PC-9 (cell line): ENCODE results near the gene FAM53A.

ENCODE experiments used
- EZH2 ChIP-seq: fragments of 200-600 bp; sonication (generic); IDR thresholded peaks from 2 replicates; pipeline ENCODE4 v1.8.0; 2017; ENCODE audit warnings: antibody characterized with exemption, low read depth
- TF ChIP-seq, protein P1 (sequence below): fragments of 200-600 bp; sonication (generic); conservative IDR thresholded peaks from 2 replicates; pipeline ENCODE4 v1.6.1; 2017; ENCODE audit warnings: mixed run types, antibody characterized with exemption, mild to moderate bottlenecking, moderate library complexity

DNA sequence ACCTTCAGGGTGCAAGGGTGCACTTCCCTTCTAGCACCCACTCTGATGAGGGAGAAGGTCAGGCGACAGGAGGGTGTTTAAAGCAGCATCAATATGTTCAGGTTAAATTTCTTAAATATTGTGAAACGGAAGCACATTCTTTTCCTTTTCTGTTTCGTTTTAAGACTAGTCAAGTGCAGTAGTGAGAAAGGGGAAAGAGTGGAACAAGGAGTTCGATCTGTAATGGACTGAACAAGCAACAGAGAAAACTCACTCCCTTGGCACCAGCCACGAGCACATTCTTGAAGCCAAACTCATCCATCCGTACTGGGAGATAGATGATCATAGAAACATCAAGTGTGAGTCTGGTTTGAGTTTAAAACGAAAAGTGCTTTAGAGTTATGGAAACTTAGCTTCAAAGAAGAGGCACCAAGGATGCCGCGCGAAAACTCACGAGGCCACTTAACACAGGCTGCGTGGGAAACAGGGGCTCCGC is 815 bp downstream of the FAM53A start:
- TF ChIP-seq, protein P1, sequence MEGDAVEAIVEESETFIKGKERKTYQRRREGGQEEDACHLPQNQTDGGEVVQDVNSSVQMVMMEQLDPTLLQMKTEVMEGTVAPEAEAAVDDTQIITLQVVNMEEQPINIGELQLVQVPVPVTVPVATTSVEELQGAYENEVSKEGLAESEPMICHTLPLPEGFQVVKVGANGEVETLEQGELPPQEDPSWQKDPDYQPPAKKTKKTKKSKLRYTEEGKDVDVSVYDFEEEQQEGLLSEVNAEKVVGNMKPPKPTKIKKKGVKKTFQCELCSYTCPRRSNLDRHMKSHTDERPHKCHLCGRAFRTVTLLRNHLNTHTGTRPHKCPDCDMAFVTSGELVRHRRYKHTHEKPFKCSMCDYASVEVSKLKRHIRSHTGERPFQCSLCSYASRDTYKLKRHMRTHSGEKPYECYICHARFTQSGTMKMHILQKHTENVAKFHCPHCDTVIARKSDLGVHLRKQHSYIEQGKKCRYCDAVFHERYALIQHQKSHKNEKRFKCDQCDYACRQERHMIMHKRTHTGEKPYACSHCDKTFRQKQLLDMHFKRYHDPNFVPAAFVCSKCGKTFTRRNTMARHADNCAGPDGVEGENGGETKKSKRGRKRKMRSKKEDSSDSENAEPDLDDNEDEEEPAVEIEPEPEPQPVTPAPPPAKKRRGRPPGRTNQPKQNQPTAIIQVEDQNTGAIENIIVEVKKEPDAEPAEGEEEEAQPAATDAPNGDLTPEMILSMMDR = no peak
- TF ChIP-seq EZH2 = no peak
